Activated CD8-positive, alpha-beta memory T cell treated with anti-CD3 and anti-CD28 coated beads for 24 hours (primary cell): ENCODE data around the gene NELL2.
"Not testable (repeated sequence)": the region's sequence is repeated elsewhere in the genome, so short reads cannot be mapped to it uniquely, and the experiment has no call there.

Experiments used
- DNase-seq: peaks from one replicate; pipeline ENCODE4 v3.0.0-alpha.2; 2020

NELL2 gene

GRCh38 chr12:44875954-44876543, at the start of gene NELL2:
TSS of gene NELL2 (minus strand) at chr12:44876315. CDS start at chr12:44875869, 446 bp downstream.
- DNase-seq = peak; percentile 87

- no peak for DNase-seq
These were observed 45.6 kb upstream of the NELL2 start for GRCh38 chr12:44921736-44922135.

- no peak for DNase-seq
These were observed 41.0 kb upstream of the NELL2 start for GRCh38 chr12:44917141-44917540.

GRCh38 chr12:44915958-44916357, 39.8 kb upstream of the NELL2 start:
- DNase-seq = no peak

GRCh38 chr12:44904321-44904720, 28.2 kb upstream of the NELL2 start:
- no peak for DNase-seq

- DNase-seq = not testable (repeated sequence)
These were observed 22.0 kb upstream of the NELL2 start for GRCh38 chr12:44898108-44898507.

GRCh38 chr12:44889926-44890325, 13.8 kb upstream of the NELL2 start:
- no peak for DNase-seq

DNA sequence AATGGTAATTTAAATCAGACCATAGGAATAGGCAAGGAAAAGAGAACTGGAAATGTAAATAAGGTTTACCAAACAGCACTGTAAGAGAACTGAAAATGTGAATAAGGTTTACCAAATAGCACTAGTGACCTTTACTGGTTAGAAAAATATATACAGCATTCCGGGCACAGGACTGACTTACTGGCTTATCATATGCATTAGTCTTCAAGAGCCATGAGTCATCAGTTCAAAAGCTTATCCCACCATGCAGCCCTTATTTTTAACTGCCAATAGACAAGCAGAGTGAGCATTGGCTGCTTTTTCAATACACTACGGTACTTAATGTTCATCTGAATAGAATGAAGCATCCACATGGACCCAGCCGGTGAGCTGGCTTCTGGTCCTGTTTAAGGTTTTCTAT, 13.0 kb upstream of the NELL2 start:
- DNase-seq = no peak

- DNase-seq = no peak
These were observed 9.8 kb upstream of the NELL2 start for GRCh38 chr12:44885902-44886301.

DNA sequence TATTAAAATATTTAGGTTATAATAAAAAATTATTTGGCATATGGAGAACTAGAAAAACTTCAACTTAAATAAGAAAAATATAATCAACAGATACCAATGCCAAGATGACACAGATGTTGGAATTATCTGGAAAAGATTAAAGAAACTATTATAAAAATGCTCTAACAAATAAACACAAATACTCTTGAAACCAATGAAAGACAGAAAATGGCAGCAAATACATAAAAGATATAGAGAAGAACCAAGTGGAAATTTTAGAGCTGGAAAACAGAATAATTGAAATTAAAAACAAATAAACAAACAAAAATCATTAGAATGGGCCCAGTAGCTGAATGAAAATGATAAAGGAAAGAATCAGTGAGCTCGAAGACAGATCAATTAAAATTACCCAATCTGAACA, 5.1 kb upstream of the NELL2 start:
- no peak for DNase-seq

DNA sequence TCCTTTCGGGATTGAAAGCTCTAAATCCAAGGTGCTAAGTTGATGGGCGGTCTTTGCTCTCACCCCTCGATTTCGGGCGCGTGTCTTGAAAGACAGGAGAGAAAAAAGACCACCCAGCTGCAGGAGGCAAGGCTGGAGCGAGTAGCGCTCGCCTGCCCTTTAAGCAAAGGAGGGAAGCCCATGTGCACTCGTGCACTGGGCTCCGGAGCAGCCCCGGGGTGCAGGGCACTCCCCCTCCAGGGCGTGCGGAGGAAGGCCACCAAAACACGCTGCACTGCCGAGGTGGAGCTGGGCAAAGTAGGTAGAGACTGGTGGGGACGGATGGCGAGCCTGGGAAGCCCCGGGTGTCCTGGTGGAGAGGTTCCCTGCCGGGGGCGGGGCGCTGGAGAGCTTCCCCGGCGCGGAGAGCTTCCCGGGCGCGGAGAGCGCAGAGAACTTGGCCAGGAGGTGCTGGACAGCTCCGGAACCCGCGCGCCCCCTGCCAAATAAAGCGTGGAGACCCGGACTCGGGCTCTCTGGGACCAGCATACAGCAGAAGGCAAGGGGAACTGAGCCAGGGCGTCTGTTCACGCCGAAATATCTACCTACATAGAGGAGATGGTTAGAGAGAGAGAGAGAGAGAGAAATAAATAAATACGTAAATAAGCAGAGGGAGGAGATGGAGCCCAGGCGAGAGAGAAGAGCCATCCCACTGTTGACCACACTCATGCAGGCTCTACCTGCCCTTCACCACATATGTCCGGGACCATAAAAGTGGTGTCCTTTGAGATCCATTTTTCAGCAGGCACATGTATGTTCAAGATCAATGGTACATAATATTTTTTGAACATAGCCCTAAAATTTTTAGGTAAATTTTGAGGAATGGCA, 662 bp upstream of the NELL2 start:
- no peak for DNase-seq

- DNase-seq = peak; percentile 76
These were observed 630 bp downstream of the NELL2 start for GRCh38 chr12:44875417-44875953.

GRCh38 chr12:44874981-44875416, 1.1 kb downstream of the NELL2 start:
- no peak for DNase-seq

GRCh38 chr12:44873898-44874297, 2.2 kb downstream of the NELL2 start:
- DNase-seq = no peak

DNA sequence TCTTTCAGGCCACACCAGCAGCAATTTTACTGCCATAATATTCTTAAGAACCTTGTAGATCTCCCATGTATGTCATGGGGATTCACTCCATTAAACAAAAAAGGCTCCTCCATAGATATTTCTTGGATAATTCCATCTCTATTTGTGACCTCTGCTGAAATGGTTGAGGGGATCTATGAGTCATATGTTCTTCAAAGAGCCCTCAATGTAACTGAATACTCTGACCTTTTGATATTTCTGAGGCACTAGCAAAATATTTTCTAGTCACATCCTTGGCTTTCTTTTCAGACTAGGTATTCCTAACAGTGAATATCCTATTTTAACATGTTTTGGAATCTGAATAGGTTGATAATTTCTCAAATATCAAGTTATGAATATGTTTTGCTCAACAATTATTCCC, 6.6 kb downstream of the NELL2 start:
- no peak for DNase-seq

GRCh38 chr12:44863867-44864266, 12.2 kb downstream of the NELL2 start:
- no peak for DNase-seq

DNA sequence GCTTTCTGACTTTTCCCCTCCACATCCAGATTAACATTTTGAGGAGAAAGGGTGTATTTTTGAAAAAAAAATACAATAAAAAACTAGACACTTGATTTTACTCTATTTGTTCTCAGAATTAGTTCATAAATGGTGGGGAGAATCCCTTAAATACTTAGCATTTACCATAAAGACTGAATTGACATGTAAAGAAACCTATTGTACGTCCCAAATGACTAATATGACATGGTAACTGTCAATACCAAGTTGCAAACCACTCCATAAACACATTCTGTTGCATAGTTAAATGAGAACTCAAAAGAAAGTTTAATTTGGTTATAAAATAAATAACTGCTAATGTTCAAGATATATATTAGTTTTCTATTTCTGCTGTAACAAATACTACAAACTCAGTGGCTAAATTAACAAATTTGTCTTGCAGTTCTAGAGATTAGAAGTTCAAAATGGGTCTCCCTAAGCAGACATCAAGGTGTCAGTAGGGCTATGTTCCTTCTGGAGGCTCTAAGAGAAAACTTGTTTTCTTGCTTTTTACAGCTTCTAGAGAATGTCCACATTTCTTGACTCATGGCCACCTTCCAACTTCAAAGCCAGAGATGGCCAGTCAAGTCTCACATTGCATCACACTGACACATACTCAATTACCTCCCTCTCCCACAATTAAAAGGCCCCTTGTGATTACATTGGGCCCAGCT, 16.0 kb downstream of the NELL2 start:
- DNase-seq = no peak

- DNase-seq = no peak
These were observed 17.8 kb downstream of the NELL2 start for GRCh38 chr12:44858226-44858855.

DNA sequence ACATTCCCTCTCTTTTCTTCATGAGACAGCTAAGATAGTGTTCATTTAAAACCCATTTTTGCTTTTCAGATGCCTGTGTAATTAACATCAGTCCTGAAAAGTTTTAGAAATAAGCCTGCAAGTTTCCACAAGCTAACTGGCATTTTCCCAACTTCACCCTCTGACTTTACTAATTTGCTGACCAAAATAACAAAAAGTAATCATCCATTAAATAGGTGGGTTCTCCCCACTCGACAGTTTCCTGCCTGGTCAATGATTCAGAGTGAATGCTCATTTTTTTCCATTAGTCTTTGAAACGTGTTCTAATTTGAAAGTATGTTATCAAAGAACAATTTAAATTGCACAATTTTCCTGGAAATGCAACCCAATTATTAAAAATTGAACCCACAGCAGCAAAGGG, 23.6 kb downstream of the NELL2 start:
- no peak for DNase-seq

GRCh38 chr12:44851586-44851985, 24.5 kb downstream of the NELL2 start:
- DNase-seq = no peak

GRCh38 chr12:44848703-44849085, 27.4 kb downstream of the NELL2 start:
- no peak for DNase-seq

DNA sequence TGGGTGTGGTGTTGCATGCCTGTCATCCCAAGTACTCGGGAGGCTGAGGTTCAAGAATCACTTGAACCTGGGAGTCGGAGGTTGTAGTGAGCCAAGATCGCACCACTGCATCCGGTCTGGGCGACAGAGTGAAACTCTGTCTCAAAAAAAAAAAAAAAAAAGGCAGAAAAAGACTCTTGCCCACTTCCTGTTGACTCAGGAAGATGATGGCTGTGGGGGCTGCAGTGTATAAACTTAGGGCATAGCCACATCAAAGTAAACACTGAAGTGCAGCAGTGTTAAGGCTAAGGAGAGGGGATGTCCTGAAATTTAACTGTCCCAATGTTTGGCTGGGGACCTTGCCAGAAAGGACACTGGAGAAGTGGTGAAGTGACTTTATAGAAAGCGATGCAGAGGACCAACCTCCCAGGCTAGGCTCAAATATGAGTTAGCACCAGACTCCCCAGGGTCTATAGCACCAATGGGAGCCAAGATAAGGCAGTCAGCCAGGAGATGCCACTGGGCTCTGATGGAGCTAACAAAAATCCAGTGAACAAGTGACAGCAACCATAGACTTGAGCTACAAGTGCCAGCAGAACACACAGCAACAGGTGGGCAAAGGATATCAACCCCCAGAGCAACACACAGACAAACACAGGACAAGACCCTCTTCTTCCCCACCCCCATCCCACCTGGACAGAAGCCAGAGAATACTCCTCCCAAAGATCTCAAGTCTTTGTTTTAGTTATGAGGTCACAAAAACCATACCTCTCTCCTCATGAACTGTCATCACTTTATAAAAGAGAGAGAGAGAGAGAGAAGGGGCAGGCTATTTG, 28.0 kb downstream of the NELL2 start:
- DNase-seq = peak; percentile 80
